ENCODE results near the gene AKR1E2. TPM values are rescaled to one million over a fixed set of nuclear protein-coding genes. Genes with fewer than 3 reads are reported as not detected.

AKR1E2 gene
- total and polyA plus RNA-seq, 8 donors: 1.9 to 16.7 (median 2.5) TPM; not detected in 2

DNA sequence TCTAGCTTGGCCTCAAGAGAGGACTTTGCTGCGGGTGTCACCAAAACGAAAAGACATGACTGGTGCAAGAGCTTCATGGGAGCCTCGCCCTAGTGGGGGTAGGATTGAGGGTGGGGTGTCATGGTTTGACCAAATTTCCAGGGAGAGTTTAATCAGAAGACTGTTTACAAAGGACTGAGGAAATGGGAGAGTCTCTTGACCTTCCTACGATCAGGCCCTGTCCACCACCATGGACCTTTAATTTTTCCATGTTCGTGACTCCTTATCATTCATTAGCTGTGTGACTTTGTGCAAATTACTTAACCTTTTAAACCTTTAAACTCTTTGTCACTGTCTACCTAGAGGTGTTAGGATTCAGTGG lies 23.0 kb downstream of the AKR1E2 start:
- no peaks in the 10 kb centered on the region for H3K9me3 ChIP-seq
- H3K27me3 ChIP-seq: no peaks in the 10 kb centered on the region
- peaks cover 16 to 48% (median 33%) of the 10 kb centered on the region in 4 donors for H3K4me1 ChIP-seq
- no peaks in the 10 kb centered on the region for H3K36me3 ChIP-seq
- TF ChIP-seq POLR2A (IDR thresholded peaks at IDR 0.05): no peak
- no peak for TF ChIP-seq EP300 (IDR thresholded peaks at IDR 0.05)
- no peak for TF ChIP-seq POLR2AphosphoS5 (IDR thresholded peaks at IDR 0.05)
- TF ChIP-seq, protein P1, sequence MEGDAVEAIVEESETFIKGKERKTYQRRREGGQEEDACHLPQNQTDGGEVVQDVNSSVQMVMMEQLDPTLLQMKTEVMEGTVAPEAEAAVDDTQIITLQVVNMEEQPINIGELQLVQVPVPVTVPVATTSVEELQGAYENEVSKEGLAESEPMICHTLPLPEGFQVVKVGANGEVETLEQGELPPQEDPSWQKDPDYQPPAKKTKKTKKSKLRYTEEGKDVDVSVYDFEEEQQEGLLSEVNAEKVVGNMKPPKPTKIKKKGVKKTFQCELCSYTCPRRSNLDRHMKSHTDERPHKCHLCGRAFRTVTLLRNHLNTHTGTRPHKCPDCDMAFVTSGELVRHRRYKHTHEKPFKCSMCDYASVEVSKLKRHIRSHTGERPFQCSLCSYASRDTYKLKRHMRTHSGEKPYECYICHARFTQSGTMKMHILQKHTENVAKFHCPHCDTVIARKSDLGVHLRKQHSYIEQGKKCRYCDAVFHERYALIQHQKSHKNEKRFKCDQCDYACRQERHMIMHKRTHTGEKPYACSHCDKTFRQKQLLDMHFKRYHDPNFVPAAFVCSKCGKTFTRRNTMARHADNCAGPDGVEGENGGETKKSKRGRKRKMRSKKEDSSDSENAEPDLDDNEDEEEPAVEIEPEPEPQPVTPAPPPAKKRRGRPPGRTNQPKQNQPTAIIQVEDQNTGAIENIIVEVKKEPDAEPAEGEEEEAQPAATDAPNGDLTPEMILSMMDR (IDR thresholded peaks at IDR 0.05): no peak
- intact Hi-C loops (cut with DNase I; ENCODE audit: low total_unique reads): loop anchor here (10.0 kb wide), 1 partner anchor 246 kb away; the partner anchor contains the start of gene AKR1C3
- no peak overlapping the region for H3K4me3 ChIP-seq
- no peak for DNase-seq
- H3K27ac ChIP-seq: peak overlapping the region in 3 of 5 donors; percentile 72 to 82 (median 78)
- WGBS, 5 donors: 69 to 84% (median 76%) methylated on average over 5 of the region's 5 CpGs

DNA sequence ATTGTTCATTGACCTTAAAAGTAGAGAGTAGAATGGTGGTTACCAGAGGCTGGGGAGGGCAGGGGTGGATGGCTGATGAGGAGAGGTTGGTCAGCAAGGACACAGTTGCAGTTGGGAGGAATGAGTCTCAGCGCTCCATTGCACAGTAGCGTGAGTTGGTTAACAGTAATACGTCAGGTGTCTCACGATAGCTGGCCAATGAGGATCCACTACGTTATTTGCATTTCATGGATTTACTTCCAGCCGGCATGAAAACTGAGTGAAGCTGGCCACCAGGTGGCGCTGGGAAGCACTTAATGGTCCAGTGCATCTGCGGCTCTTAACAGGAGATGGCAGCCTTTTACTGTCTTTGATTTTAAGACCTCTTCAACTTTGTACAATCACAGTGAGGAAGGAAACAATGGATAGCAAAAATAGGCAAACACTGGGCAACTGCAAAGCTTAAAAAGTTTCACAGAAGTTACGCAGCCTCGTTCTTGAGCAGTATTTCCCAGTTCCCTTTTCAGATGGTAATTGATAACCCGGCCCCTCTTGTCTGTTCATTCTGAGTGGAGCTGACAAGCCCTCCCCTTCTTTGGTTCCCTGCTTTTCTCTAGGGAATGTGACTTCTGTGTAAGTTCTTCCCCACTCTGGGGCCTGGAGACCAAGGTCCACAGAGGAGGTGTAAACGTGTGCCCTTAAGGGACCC lies 23.7 kb downstream of the AKR1E2 start:
- Histone ChIP-seq H3K4me1 (peaks cover 16 to 48% (median 33%) of the 10 kb centered on the region in 4 donors), H3K36me3 (no peaks in the 10 kb centered on the region), H3K27me3 (no peaks in the 10 kb centered on the region), H3K27ac (peak overlapping the region; percentile 39 to 82 (median 72)), H3K4me3 (no peak overlapping the region), H3K9me3 (no peaks in the 10 kb centered on the region)
- intact Hi-C loops (cut with DNase I; ENCODE audit: low total_unique reads): loop anchor here (10.0 kb wide), 1 partner anchor 245 kb away; the partner anchor contains the start of gene AKR1C3
- whole genome bisulfite sequencing, 5 donors: 4 to 8% (median 6%) methylated on average over 12 of the region's 12 CpGs
- TF ChIP-seq EP300 (IDR thresholded peaks at IDR 0.05) (no peak), POLR2AphosphoS5 (IDR thresholded peaks at IDR 0.05) (peak; percentile 36 to 91 (median 65)), POLR2A (IDR thresholded peaks at IDR 0.05) (peak in 1 of 4 donors; percentile 11)
- TF ChIP-seq, protein P1 (IDR thresholded peaks at IDR 0.05): peak in 6 of 7 experiments; percentile 91 to 100 (median 97)
- DNase-seq: peak; percentile 96 to 97

DNA sequence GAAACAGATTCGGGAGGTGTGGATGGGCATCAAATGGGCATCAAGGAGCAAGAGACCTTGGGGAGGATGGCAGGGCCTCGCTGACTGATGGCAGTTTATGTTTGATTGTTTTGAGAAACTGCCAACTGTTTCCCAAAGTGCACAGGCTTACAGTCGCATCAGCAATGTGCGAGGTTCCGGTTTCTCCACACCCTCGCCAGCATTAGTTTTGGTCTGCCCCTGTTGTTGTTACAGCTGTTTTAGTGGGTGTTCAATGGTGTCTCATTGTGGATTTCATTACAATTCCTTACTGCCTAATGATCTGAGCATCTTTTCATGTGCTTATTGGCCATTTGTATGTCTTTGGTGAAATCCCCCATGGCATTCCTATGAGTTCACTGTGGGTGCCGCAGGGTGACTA lies 24.4 kb downstream of the AKR1E2 start:
- no peak for TF ChIP-seq POLR2A (IDR thresholded peaks at IDR 0.05)
- TF ChIP-seq EP300 (IDR thresholded peaks at IDR 0.05): no peak
- TF ChIP-seq POLR2AphosphoS5 (IDR thresholded peaks at IDR 0.05): no peak
- TF ChIP-seq, protein P1 (IDR thresholded peaks at IDR 0.05): no peak
- H3K4me1 ChIP-seq: peaks cover 16 to 48% (median 33%) of the 10 kb centered on the region in 4 donors
- no peak for DNase-seq
- intact Hi-C loops (cut with DNase I; ENCODE audit: low total_unique reads): no loop called here
- H3K9me3 ChIP-seq: no peaks in the 10 kb centered on the region
- no peaks in the 10 kb centered on the region for H3K27me3 ChIP-seq
- no peaks in the 10 kb centered on the region for H3K36me3 ChIP-seq
- no peak overlapping the region for H3K4me3 ChIP-seq
- H3K27ac ChIP-seq: peak overlapping the region; percentile 39 to 82 (median 72)
- 61 to 83% (median 64%) methylated on average over 7 of the region's 7 CpGs for WGBS, 5 donors

DNA sequence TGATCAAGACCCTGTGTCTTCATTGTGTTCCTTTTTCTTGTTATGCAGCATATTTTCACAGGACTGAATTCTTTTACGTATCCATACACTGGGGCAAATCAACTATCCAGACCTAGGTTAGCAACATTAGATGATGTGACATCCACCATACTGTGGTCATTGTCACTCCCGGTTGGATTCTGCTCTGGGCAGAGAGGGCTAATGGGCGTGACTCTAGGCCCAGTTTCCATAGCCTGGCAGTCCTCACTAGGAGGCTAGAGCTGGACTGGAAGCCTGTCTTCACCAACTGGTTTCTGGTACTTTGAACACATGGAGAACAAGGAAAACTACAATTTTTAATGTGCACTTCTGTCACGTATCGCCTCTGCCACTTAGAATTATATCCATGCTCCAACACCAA lies 25.2 kb downstream of the AKR1E2 start:
- intact Hi-C loops (cut with DNase I; ENCODE audit: low total_unique reads): no loop called here
- Histone ChIP-seq H3K4me3 (no peak overlapping the region), H3K4me1 (peaks cover 16 to 48% (median 33%) of the 10 kb centered on the region in 4 donors), H3K9me3 (no peaks in the 10 kb centered on the region), H3K27ac (peak overlapping the region; percentile 57 to 82 (median 73)), H3K36me3 (no peaks in the 10 kb centered on the region), H3K27me3 (no peaks in the 10 kb centered on the region)
- TF ChIP-seq EP300 (IDR thresholded peaks at IDR 0.05): no peak
- no peak for TF ChIP-seq POLR2A (IDR thresholded peaks at IDR 0.05)
- TF ChIP-seq, protein P1 (IDR thresholded peaks at IDR 0.05): no peak
- TF ChIP-seq POLR2AphosphoS5 (IDR thresholded peaks at IDR 0.05): no peak
- 84 to 90% (median 86%) methylated on average over 5 of the region's 5 CpGs for WGBS, 5 donors
- DNase-seq: no peak

Measured in stomach (tissue), 9 donors.